Erythroblast (primary cell): Measurements from ENCODE around the gene HOXD8.

Experiments used
- GATA1 ChIP-seq: IDR thresholded peaks from 2 replicates; pipeline ENCODE4 v1.6.1; 2011; ENCODE audit warnings: low read depth, mild to moderate bottlenecking, control low read depth, low read length, moderate library complexity
- POLR2A ChIP-seq: IDR thresholded peaks from 2 replicates; pipeline ENCODE4 v1.6.1; 2011; ENCODE audit warnings: mild to moderate bottlenecking, low read length

DNA sequence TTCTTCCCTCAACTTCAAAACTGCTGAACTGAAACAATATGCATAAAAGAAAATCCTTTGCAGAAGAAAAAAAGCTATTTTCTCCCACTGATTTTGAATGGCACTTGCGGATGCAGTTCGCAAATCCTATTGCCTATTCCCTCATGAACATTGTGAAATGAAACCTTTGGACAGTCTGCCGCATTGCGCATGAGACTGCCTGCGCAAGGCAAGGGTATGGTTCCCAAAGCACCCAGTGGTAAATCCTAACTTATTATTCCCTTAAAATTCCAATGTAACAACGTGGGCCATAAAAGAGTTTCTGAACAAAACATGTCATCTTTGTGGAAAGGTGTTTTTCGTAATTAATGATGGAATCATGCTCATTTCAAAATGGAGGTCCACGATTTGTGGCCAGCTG is 8.4 kb downstream of the HOXD8 start:
- TF ChIP-seq POLR2A (no peak), GATA1 (no peak)
